Endothelial cell of umbilical vein (primary cell): ENCODE data around the gene GPR176. TPM values are rescaled to one million over a fixed set of nuclear protein-coding genes. Genes with fewer than 3 reads are reported as not detected.

Source experiments
- BruUV-seq: library from RNA; stranded (reverse); fragments of 400-500 nt; replicated peaks from 2 replicates; lab custom pipeline; 2021; lab: Mats Ljungman, UMichigan
- CTCF ChIA-PET: fragments of 300-600, 350-600 bp; sonication (Branson Sonifier 250); formaldehyde crosslinking; loops from one replicate; lab custom pipeline; 2021; ENCODE audit warnings: antibody characterized with exemption, inconsistent platforms; lab: Charles Lee
- POLR2A ChIA-PET: fragments of 300-600, 350-600 bp; sonication (Branson Sonifier 250); formaldehyde crosslinking; loops from one replicate; lab custom pipeline; 2021; ENCODE audit warnings: antibody characterized with exemption, inconsistent platforms; lab: Charles Lee
- DNase-seq: peaks from one replicate; pipeline ENCODE4 v3.0.0-alpha.2; 2011; ENCODE audit warnings: low read depth, low spot score
- FAIRE-seq: peaks from 2 replicates; lab custom pipeline; 2011; peaks lifted over from hg19 to GRCh38; lab: Jason Lieb, UNC
- H2AFZ ChIP-seq: 2 replicates; pipeline ENCODE4 v1.6.0; 2012; ENCODE audit warnings: low read depth, low read length, control low read depth, inconsistent platforms
- H3K27ac ChIP-seq: 2 replicates; pipeline ENCODE4 v1.5.1; 2011; ENCODE audit warnings: low read depth, mild to moderate bottlenecking, control low read depth, low read length, moderate library complexity; ENCODE audit not compliant: insufficient read depth
- H3K27me3 ChIP-seq, 2 experiments: 2 replicates each; pipeline versions ENCODE4 v1.6.0 to v1.6.1; 2011; ENCODE audit warnings: low read length in 2 of 2, mixed read lengths in 1 of 2; ENCODE audit not compliant: control insufficient read depth in 2 of 2, insufficient read depth in 2 of 2
- H3K36me3 ChIP-seq, 2 experiments: 2 replicates in 1 of 2; 3 replicates in 1 of 2; pipeline ENCODE4 v1.5.1; 2011; ENCODE audit warnings: low read length in 2 of 2, mild to moderate bottlenecking in 1 of 2, moderate library complexity in 1 of 2; ENCODE audit not compliant: control insufficient read depth in 2 of 2, insufficient read depth in 2 of 2; ENCODE audit errors: extremely low read depth in 1 of 2
- H3K4me1 ChIP-seq: 3 replicates; pipeline ENCODE4 v1.5.1; 2011; ENCODE audit warnings: mild to moderate bottlenecking, low read length; ENCODE audit not compliant: control insufficient read depth, insufficient read depth; ENCODE audit errors: extremely low read depth
- H3K4me2 ChIP-seq: 2 replicates; pipeline ENCODE4 v1.6.1; 2011; ENCODE audit warnings: low read length, control low read depth, mixed read lengths; ENCODE audit not compliant: insufficient read depth
- H3K4me3 ChIP-seq, 3 experiments: fragments of 200-600 bp in 1 of 3; sonication (generic), shearing (Covaris generic) in 1 of 3; replicated peaks in 1 of 3; 2 replicates each; pipeline ENCODE4 v1.5.1; 2011 to 2016; ENCODE audit warnings: control low read depth in 3 of 3, low read length in 3 of 3, mild to moderate bottlenecking in 2 of 3, inconsistent platforms in 1 of 3, low read depth in 1 of 3, moderate library complexity in 1 of 3; ENCODE audit not compliant: insufficient read depth in 1 of 3
- H3K79me2 ChIP-seq: 2 replicates; pipeline ENCODE4 v1.6.0; 2012; ENCODE audit warnings: low read length, inconsistent platforms; ENCODE audit not compliant: control insufficient read depth, insufficient read depth
- H3K9ac ChIP-seq: replicated peaks from 2 replicates; pipeline ENCODE3; 2011; ENCODE audit warnings: low read length, control low read depth; ENCODE audit not compliant: insufficient read depth; ENCODE audit errors: extremely low read depth
- H3K9me1 ChIP-seq: replicated peaks from 3 replicates; pipeline ENCODE4 v1.6.0; 2011; ENCODE audit warnings: mild to moderate bottlenecking, low read length; ENCODE audit not compliant: control insufficient read depth, insufficient read depth; ENCODE audit errors: extremely low read depth
- H3K9me3 ChIP-seq: replicated peaks from 2 replicates; pipeline ENCODE4 v1.5.1; 2012; ENCODE audit warnings: low read length, inconsistent platforms; ENCODE audit not compliant: control insufficient read depth, insufficient read depth
- H4K20me1 ChIP-seq: replicated peaks from 2 replicates; pipeline ENCODE3; 2011; ENCODE audit warnings: mild to moderate bottlenecking, low read length; ENCODE audit not compliant: control insufficient read depth, insufficient read depth; ENCODE audit errors: extremely low read depth
- CTCF ChIP-seq, 2 donors: IDR thresholded peaks; 1 replicate in 1 of 2; 2 replicates in 1 of 2; pipeline ENCODE4 v1.5.1; 2011; ENCODE audit warnings: low read length in 2 of 2, mild to moderate bottlenecking in 2 of 2, moderate library complexity in 2 of 2, control low read depth in 1 of 2, inconsistent platforms in 1 of 2, low read depth in 1 of 2; ENCODE audit not compliant: insufficient read depth in 1 of 2; ENCODE audit errors: extremely low read depth in 1 of 2
- EZH2 ChIP-seq: IDR thresholded peaks from 2 replicates; pipeline ENCODE4 v1.6.1; 2012; ENCODE audit warnings: borderline replicate concordance, low read depth, mild to moderate bottlenecking, moderate library complexity, low read length, inconsistent platforms; ENCODE audit not compliant: severe bottlenecking
- FOS ChIP-seq: IDR thresholded peaks from 2 replicates; pipeline ENCODE4 v1.6.1; 2011; ENCODE audit warnings: mild to moderate bottlenecking, low read length, moderate library complexity, borderline replicate concordance; ENCODE audit not compliant: insufficient read depth
- GATA2 ChIP-seq: IDR thresholded peaks from 2 replicates; pipeline ENCODE4 v1.7.0; 2011; ENCODE audit warnings: low read depth, mild to moderate bottlenecking, moderate library complexity, mixed read lengths, low read length; ENCODE audit not compliant: insufficient read length, insufficient read depth
- JUN ChIP-seq: IDR thresholded peaks from 2 replicates; pipeline ENCODE4 v1.6.1; 2011; ENCODE audit warnings: borderline replicate concordance, low read depth; ENCODE audit not compliant: insufficient read length, insufficient read depth
- MAX ChIP-seq: IDR thresholded peaks from 2 replicates; pipeline ENCODE4 v1.6.1; 2011; ENCODE audit not compliant: insufficient read depth, insufficient read length
- MYC ChIP-seq: IDR thresholded peaks from one replicate; pipeline ENCODE4 v1.6.1; 2011; ENCODE audit warnings: mild to moderate bottlenecking, low read depth, low read length
- POLR2A ChIP-seq: IDR thresholded peaks from 2 replicates; pipeline ENCODE4 v1.6.1; 2012; ENCODE audit warnings: low read depth, mild to moderate bottlenecking, control low read depth, low read length
- POLR2AphosphoS5 ChIP-seq: IDR thresholded peaks from 2 replicates; pipeline ENCODE4 v1.6.1; 2012; ENCODE audit warnings: low read depth, mild to moderate bottlenecking, control low read depth, low read length, moderate library complexity; ENCODE audit not compliant: insufficient read depth
- dilution Hi-C: fragments of 300-500 bp; cut with MboI; formaldehyde crosslinking; loops from one replicate; pipeline ENCODE4 v1.15.0; 2019; ENCODE audit warnings: low sequenced_read_pairs; ENCODE audit not compliant: extremely low pct_ligation_motif_present
- intact Hi-C: fragments of 100-400 bp; cut with micrococcal nuclease; formaldehyde crosslinking; loops from one replicate; pipeline ENCODE4 v1.10.0; 2022
- polyA plus RNA-seq, 4 experiments: library from polyadenylated mRNA; depleted of rRNA in 3 of 4; stranded (reverse) in 3 of 4; unstranded in 1 of 4; fragments of >200 nt; gene quantifications; 2 replicates each; pipeline versions ENCODE4 v1.2.1 to v1.2.3, GENCODE V29; 2011 to 2012; ENCODE audit warnings: missing spikeins in 1 of 4
- total RNA-seq: library from RNA; stranded (reverse); gene quantifications from 2 replicates; pipeline ENCODE4 v1.2.3, GENCODE V29; 2021

GPR176 gene
- total and polyA plus RNA-seq, 2 donors (not counting 3 experiments of a cell fraction or from before 2014, with no cell fraction given): 35.3 to 68.7 TPM

- Histone ChIP-seq H3K4me3 (no peak overlapping the region), H3K9me1 (no peaks in the 10 kb centered on the region), H3K9ac (no peak overlapping the region), H3K27me3 (no peaks in the 10 kb centered on the region), H4K20me1 (no peaks in the 10 kb centered on the region), H3K36me3 (no peaks in the 10 kb centered on the region), H3K9me3 (no peaks in the 10 kb centered on the region), H3K79me2 (peaks cover 7% of the 10 kb centered on the region), H3K4me2 (no peak overlapping the region), H3K4me1 (no peaks in the 10 kb centered on the region), H2AFZ (no peak overlapping the region), H3K27ac (no peak overlapping the region)
- DNase-seq (no peak), FAIRE-seq (no peak)
- TF ChIP-seq JUN: no peak
- no peak for TF ChIP-seq POLR2AphosphoS5
- TF ChIP-seq GATA2: no peak
- TF ChIP-seq MAX: no peak
- no peak for TF ChIP-seq CTCF (IDR thresholded peaks at IDR 0.05; ENCODE audit: extremely low read depth in 1 of 2, insufficient read depth in 1 of 2, low read depth in 1 of 2, low read length in 2 of 2)
- TF ChIP-seq POLR2A: no peak
- TF ChIP-seq EZH2: no peak
- no peak for TF ChIP-seq MYC
- no peak for TF ChIP-seq FOS
- ChIA-PET CTCF (no interaction called here), POLR2A (no interaction called here)
- dilution Hi-C loops: no loop called here
- intact Hi-C loops: no loop called here
- BruUV-seq: no TSS peak
Measured at GRCh38 chr15:39870537-39870936, 49.5 kb downstream of the GPR176 start.
